ENCODE measurements around the gene ALAD. TPM values are rescaled to one million over a fixed set of nuclear protein-coding genes. Genes with fewer than 3 reads are reported as not detected.

Gene ALAD
- total and polyA plus RNA-seq, 7 donors = 14.8 to 50.2 (median 31.0) TPM

DNA sequence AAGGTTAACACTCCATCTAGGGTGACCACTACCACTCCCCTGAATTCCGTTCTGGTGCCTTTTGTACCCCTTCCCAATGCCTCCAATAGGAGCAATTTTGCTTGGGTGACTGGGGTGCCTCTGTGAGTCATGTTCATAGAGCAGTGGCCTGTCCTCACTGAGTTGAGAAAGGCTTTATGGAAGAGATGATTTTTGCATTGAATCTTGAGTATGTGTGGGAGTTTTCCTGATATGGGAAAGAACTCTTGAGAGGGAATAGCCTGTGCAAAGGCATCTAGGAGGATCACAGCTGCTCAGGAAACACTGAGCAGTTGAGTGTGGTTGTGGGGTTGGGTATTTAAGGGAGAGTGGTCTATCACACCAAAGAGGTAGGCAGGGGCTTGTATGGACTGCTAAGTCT, 25.6 kb upstream of the ALAD start:
- no peak overlapping the region for H3K27ac ChIP-seq
- H3K36me3 ChIP-seq = no peaks in the 10 kb centered on the region
- H3K4me3 ChIP-seq = no peak overlapping the region
- no peaks in the 10 kb centered on the region for H3K9me3 ChIP-seq
- H3K4me1 ChIP-seq = no peaks in the 10 kb centered on the region
- TF ChIP-seq, protein P1, sequence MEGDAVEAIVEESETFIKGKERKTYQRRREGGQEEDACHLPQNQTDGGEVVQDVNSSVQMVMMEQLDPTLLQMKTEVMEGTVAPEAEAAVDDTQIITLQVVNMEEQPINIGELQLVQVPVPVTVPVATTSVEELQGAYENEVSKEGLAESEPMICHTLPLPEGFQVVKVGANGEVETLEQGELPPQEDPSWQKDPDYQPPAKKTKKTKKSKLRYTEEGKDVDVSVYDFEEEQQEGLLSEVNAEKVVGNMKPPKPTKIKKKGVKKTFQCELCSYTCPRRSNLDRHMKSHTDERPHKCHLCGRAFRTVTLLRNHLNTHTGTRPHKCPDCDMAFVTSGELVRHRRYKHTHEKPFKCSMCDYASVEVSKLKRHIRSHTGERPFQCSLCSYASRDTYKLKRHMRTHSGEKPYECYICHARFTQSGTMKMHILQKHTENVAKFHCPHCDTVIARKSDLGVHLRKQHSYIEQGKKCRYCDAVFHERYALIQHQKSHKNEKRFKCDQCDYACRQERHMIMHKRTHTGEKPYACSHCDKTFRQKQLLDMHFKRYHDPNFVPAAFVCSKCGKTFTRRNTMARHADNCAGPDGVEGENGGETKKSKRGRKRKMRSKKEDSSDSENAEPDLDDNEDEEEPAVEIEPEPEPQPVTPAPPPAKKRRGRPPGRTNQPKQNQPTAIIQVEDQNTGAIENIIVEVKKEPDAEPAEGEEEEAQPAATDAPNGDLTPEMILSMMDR (IDR thresholded peaks at IDR 0.05) = no peak
- TF ChIP-seq EP300 (IDR thresholded peaks at IDR 0.05) (no peak), POLR2A (IDR thresholded peaks at IDR 0.05) (no peak), POLR2AphosphoS5 (IDR thresholded peaks at IDR 0.05) (no peak)
- DNase-seq = no peak
- 73 to 97% methylated on average over 1 of the region's 1 CpG for WGBS, 2 donors
- intact Hi-C loops (cut with DNase I) = no loop called here
- H3K27me3 ChIP-seq = no peaks in the 10 kb centered on the region

DNA sequence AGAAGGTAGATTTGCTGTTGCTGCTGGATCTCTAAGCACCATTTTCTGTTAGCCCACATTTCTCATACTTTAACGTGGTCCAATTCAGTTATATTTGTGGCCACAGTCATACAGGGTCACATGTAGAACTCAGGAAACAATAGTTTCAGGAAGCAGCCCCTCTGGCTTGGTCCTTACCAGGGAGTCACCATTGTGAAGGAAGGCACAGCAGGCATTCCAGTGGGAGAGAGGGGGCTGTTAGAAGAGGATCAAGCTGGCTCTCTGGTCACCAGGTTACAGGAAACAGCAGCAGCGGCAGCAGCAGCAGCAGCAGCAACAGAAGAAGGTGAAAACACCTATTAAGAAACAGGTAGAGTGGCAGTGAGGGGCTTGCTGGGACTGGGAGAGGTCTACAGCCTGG, 24.0 kb upstream of the ALAD start:
- no peak for DNase-seq
- H3K4me1 ChIP-seq = no peaks in the 10 kb centered on the region
- TF ChIP-seq POLR2A (IDR thresholded peaks at IDR 0.05) (no peak), POLR2AphosphoS5 (IDR thresholded peaks at IDR 0.05) (no peak), EP300 (IDR thresholded peaks at IDR 0.05) (no peak)
- TF ChIP-seq, protein P1 (IDR thresholded peaks at IDR 0.05) = no peak
- no peaks in the 10 kb centered on the region for H3K27me3 ChIP-seq
- no peaks in the 10 kb centered on the region for H3K36me3 ChIP-seq
- intact Hi-C loops (cut with DNase I) = no loop called here
- H3K27ac ChIP-seq = no peak overlapping the region
- H3K4me3 ChIP-seq = no peak overlapping the region
- 39 to 73% methylated on average over 2 of the region's 2 CpGs for WGBS, 2 donors
- H3K9me3 ChIP-seq = no peaks in the 10 kb centered on the region

DNA sequence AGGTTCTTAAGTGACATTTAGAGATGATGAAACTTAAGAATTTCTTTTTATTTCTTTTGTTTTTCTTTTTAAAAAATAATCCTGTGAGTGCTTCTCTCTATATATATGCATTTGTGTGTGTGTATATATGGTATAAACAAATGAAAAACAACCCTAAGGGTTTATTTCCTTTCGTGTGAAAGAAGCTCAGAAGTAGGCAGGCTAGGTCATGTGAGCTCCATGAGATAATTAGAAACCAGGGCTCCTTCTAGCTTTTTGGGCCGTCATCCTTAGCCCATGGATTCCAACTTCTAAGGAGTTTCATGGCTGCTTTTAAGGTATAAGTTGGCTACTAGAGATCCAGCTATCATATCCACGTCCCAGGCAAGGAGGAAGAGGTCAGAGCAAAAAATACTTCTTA, 20.6 kb upstream of the ALAD start:
- H3K4me3 ChIP-seq = no peak overlapping the region
- H3K9me3 ChIP-seq = no peaks in the 10 kb centered on the region
- H3K27ac ChIP-seq = no peak overlapping the region
- no peak for DNase-seq
- no peak for TF ChIP-seq POLR2A (IDR thresholded peaks at IDR 0.05)
- no peak for TF ChIP-seq EP300 (IDR thresholded peaks at IDR 0.05)
- no peak for TF ChIP-seq POLR2AphosphoS5 (IDR thresholded peaks at IDR 0.05)
- TF ChIP-seq, protein P1 (IDR thresholded peaks at IDR 0.05) = no peak
- intact Hi-C loops (cut with DNase I) = no loop called here
- no peaks in the 10 kb centered on the region for H3K36me3 ChIP-seq
- no peaks in the 10 kb centered on the region for H3K4me1 ChIP-seq
- 77 to 80% methylated on average over 3 of the region's 3 CpGs for WGBS, 2 donors
- no peaks in the 10 kb centered on the region for H3K27me3 ChIP-seq

DNA sequence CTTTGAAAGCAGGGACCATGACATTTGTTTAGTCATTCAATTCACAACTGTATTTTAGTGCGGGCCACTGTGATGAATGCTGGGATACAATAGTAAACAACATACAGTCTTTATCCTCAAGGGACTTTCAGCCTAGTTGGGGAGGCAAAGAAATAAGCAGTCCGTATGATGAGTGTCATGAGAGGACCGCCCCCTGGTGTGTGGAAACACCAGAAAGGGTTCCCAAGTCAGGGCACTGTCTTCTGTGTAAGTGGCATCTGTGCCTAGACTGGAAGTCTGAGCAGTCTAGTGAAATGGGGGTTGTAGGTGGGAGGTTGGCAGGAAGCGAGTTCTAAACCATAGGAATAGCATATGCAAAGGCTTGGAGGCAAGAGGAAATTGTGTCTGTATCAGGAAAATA, 16.3 kb upstream of the ALAD start:
- H3K9me3 ChIP-seq = no peaks in the 10 kb centered on the region
- no peak overlapping the region for H3K27ac ChIP-seq
- H3K4me1 ChIP-seq = no peaks in the 10 kb centered on the region
- H3K4me3 ChIP-seq = no peak overlapping the region
- DNase-seq = no peak
- TF ChIP-seq EP300 (IDR thresholded peaks at IDR 0.05) (no peak), POLR2A (IDR thresholded peaks at IDR 0.05) (no peak), POLR2AphosphoS5 (IDR thresholded peaks at IDR 0.05) (no peak)
- TF ChIP-seq, protein P1 (IDR thresholded peaks at IDR 0.05) = no peak
- no peaks in the 10 kb centered on the region for H3K27me3 ChIP-seq
- intact Hi-C loops (cut with DNase I) = loop anchor here (10.0 kb wide), 1 partner anchor 363 kb away; the partner anchor contains the start of gene ZFP37
- no peaks in the 10 kb centered on the region for H3K36me3 ChIP-seq
- WGBS, 2 donors = 82 to 83% methylated on average over 4 of the region's 4 CpGs

DNA sequence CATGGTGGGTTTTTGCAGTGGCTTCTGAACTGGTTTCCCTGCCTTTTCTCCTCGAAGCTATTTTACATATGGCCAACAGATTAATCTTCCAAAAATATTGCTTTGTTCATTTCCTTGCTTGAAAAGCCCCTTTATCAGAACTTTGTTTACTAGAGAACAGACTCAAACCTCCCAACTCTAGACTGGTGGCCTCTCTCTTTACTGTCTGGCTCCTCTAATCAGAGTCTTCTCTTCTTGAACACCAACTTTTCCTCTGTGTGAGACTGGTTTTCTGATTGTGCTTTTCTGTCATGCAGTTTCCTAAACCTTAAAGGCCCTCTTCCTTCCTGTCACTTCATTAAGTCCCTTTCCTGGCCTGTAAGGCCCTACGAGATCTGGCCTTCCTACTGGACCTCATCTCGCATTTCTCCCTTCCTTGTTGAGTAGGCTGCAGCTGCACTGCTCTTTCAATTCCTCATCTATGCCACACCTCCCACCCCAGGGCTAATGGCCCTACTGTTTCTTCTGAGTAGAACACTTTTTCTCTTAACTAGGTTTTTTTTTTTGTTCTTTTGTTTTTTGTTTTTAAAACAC, 15.2 kb upstream of the ALAD start:
- TF ChIP-seq, protein P1 (IDR thresholded peaks at IDR 0.05) = no peak
- TF ChIP-seq EP300 (IDR thresholded peaks at IDR 0.05) (no peak), POLR2AphosphoS5 (IDR thresholded peaks at IDR 0.05) (no peak), POLR2A (IDR thresholded peaks at IDR 0.05) (no peak)
- no peaks in the 10 kb centered on the region for H3K36me3 ChIP-seq
- H3K27me3 ChIP-seq = no peaks in the 10 kb centered on the region
- H3K27ac ChIP-seq = no peak overlapping the region
- H3K4me3 ChIP-seq = no peak overlapping the region
- no peaks in the 10 kb centered on the region for H3K9me3 ChIP-seq
- peaks cover 0 to 5% (median 0%) of the 10 kb centered on the region in 4 donors for H3K4me1 ChIP-seq
- intact Hi-C loops (cut with DNase I) = loop anchor here (10.0 kb wide), 1 partner anchor 361 kb away; the partner anchor contains the start of gene ZFP37
- DNase-seq = no peak
- WGBS, 2 donors = 61 to 74% methylated on average over 3 of the region's 3 CpGs

Data from sigmoid colon (tissue), 7 donors.